GM19193 (cell line): ENCODE measurements around the gene CPLANE1.

Source experiments
- POLR2A ChIP-seq: IDR thresholded peaks from 4 replicates; pipeline ENCODE4 v1.6.1; 2011; ENCODE audit not compliant: insufficient read depth, insufficient read length; ENCODE audit errors: extremely low read depth

The CPLANE1 gene

GRCh38 chr5:37090781-37091180, 158.4 kb downstream of the CPLANE1 start:
- no peak for TF ChIP-seq POLR2A

DNA sequence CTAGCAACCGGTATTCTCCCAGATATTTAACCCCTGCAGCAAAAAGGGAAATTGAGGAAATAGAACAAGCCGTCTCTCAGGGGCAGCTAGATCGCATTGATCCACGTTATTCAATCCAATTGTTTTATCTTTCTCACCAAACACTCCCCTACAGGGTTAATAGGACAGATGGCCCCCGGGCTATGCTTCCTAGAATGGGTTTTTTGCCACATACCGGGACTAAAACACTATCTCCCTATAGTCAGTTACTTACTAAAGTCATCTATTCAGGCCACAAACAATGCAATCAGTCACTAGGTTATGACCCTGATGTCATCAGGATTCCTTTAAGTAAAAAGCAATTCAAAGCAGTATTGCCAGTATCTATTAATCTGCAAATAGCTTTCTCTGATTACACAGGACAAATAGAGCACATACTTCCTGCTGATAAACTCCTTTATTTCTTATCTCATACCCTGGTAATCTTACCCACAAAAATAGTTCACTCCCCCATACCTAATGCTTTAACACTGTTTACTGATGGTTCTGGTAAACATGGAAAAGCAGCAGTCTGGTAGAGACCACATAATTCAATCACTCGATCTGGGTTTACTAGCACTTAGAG, 159.0 kb downstream of the CPLANE1 start:
- TF ChIP-seq POLR2A = no peak

- TF ChIP-seq POLR2A = no peak
Measured at GRCh38 chr5:37088009-37088408, 161.2 kb downstream of the CPLANE1 start.

GRCh38 chr5:37086466-37087173, 162.6 kb downstream of the CPLANE1 start:
- TF ChIP-seq POLR2A = no peak

DNA sequence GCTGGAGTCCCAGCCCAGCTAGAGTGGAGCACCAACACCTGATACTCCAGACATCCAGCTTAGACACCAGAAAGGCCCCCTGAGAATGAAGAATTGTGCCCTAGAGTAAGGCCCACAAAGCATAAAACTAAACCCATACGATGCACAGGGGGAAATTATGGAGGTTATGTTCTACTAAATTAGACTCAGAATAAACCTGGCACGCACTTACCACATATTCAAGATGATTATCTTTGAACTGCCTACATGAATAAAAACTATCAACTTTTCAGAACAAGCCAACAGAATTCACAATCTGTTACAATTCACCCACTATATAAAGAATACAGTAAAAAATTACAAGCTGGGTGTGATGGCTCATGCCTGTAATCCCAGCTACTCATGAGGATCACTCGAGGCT, 168.5 kb downstream of the CPLANE1 start:
- TF ChIP-seq POLR2A = no peak

DNA sequence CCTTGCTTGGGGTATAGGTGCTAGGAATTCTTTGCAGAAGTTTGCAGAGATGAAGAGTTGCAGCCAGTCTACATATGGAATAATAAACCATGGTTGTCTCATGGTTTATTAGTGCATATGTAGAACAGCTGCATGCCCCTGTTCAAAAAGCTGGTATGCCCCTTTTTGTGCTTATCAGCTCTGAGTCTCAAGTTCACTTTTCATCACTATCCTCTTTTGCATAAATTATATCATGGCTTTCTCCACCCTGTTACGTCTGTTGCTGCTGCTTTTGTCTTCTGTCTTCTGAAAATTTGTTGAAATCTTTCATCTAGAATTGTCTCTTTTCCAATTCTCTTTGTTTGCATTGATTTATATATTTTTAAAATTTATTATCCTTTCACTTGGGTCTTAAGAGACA, 172.0 kb downstream of the CPLANE1 start:
- no peak for TF ChIP-seq POLR2A

DNA sequence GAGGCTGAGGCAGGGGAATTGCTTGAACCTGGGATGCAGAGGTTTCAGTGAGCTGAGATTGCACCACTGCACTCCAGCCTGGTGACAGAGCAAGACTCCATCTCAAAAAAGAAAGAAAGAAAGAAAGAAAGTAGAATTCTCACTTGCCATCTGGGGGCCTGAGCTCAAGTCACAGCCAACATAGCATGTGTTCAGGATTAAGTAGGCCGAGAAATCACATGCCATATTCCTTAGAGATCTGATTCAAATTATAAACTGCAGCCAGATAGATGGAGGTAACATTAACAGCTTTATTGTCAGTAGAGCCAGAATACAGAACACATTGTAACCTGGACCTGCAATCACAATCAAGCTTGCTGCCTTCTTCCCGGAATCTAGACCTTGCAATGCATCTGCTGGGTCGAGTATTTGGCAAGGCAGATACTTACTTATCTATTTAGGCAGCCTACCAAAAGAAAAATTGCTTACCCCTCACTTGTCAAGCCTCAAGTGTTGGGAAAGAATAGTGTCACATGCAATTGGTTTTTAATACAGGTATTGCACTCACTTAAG, 173.7 kb downstream of the CPLANE1 start:
- TF ChIP-seq POLR2A = no peak

DNA sequence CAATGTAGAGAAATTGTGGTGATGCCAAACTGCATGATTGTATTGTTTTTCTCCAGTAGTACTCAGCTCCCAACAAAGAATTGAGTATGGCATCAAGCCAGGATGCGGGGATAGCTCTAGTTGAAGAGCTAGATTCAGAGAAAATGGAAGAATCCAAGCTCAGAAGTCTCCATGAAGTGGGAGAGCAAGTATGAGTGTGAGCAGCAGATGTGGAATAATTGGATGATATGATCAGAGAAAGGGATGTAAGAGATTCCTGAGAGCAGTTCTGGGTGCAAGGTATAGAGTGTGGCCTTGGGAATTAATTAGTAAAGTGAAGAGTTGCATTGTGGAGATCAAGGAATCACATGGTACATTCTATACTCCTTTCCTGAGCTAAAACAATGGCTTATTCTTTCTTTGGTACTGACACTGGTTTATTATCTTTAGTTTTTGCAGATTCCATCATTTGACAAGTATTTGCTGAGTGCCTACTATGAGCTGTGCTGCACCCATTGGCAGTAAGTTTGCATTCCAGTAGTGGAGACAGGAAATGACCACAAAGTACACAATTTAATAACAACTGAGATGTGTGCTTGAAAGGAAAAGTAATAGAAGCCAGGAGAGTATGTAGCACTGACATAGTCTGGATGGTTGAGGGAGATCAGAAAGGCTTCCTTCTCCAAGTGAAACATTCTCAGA, 177.1 kb downstream of the CPLANE1 start:
- no peak for TF ChIP-seq POLR2A

- TF ChIP-seq POLR2A = no peak
Measured at GRCh38 chr5:37071487-37071886, 177.7 kb downstream of the CPLANE1 start.

DNA sequence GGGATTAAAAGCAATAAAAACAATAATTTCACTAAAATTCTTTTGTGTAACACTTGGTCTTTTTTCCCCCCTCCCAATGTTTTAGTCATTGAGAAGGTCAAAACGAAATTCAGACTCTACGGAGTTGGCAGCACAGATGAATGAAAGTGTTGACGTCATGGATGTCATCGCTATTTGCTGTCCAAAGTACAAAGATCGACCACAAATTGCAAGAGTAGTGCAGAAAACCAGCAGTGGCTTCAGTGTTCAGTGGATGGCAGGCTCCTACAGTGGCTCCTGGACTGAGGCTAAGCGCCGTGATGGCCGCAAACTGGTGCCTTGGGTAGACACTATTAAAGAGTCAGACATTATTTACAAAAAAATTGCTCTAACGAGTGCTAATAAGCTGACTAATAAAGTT, 184.7 kb downstream of the CPLANE1 start:
- TF ChIP-seq POLR2A = no peak

GRCh38 chr5:37063739-37064138, 185.4 kb downstream of the CPLANE1 start:
- no peak for TF ChIP-seq POLR2A

DNA sequence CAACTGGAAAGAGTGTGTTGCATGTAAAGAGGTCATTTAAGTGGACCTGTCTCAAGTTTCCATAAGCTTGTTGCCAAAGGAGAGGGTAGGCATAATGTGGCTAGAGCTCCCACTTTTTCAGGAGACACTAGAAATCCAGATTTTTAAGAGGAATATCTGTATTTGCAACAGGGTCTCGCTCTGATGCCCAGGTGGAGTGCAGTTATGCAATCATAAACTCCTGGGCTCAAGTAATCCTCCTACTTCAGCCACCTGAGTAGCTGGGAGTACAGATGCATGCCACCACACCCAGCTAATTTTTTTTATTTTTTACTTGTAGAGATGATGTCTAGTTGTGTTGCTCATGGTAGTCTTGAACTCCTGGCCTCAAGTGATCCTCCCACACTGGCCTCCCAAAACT, 189.1 kb downstream of the CPLANE1 start:
- TF ChIP-seq POLR2A = no peak

GRCh38 chr5:37056762-37057161, 192.4 kb downstream of the CPLANE1 start:
- TF ChIP-seq POLR2A = no peak
